ENCODE results near the gene JAKMIP2.

DNA sequence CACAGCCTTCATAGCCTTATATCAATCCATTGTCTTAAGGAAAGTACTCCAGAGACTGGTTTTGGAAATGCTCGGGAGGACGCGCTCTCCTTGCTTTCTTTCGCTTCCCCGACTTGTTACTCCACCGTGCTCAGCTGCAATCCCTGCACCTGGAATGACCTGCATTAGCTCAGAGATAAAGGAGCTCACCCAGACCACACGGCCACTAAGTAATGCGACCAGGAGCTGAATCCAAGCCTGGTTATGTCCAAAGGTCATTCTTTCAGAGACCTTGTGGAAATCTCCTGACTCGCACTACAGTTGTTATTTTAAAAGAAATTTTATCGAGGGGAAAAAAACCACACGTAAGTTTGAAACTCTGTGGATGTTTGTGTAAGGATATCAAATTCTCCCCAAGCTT lies 137.3 kb downstream of the JAKMIP2 start:
- TF ChIP-seq, protein P1, sequence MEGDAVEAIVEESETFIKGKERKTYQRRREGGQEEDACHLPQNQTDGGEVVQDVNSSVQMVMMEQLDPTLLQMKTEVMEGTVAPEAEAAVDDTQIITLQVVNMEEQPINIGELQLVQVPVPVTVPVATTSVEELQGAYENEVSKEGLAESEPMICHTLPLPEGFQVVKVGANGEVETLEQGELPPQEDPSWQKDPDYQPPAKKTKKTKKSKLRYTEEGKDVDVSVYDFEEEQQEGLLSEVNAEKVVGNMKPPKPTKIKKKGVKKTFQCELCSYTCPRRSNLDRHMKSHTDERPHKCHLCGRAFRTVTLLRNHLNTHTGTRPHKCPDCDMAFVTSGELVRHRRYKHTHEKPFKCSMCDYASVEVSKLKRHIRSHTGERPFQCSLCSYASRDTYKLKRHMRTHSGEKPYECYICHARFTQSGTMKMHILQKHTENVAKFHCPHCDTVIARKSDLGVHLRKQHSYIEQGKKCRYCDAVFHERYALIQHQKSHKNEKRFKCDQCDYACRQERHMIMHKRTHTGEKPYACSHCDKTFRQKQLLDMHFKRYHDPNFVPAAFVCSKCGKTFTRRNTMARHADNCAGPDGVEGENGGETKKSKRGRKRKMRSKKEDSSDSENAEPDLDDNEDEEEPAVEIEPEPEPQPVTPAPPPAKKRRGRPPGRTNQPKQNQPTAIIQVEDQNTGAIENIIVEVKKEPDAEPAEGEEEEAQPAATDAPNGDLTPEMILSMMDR (IDR thresholded peaks at IDR 0.05; ENCODE audit: insufficient read depth, low read length, poor library complexity, severe bottlenecking), result no peak
- no peak for TF ChIP-seq EZH2phosphoT487 (conservative IDR thresholded peaks at IDR 0.05; ENCODE audit: low read length)

Measured in SU-DHL-6 (cell line).